Skin epidermis (tissue), 12 donors: ENCODE measurements around the gene LDAF1.

Experiments
- H3K27ac ChIP-seq, 21 experiments: fragments of 200-600 bp; sonication (generic) in 11 of 21; one replicate each; pipeline ENCODE4 v1.5.0; 2020; ENCODE audit warnings: mild to moderate bottlenecking in 3 of 21, inconsistent platforms in 2 of 21, moderate library complexity in 2 of 21
- H3K4me3 ChIP-seq, 7 experiments: fragments of 200-600 bp; sonication (generic) in 2 of 7; one replicate each; pipeline ENCODE4 v1.5.0; 2020; ENCODE audit warnings: inconsistent platforms in 2 of 7, mild to moderate bottlenecking in 2 of 7, moderate library complexity in 1 of 7

The LDAF1 gene

GRCh38 chr16:21226749-21227148 lies 68.3 kb downstream of the LDAF1 start:
- Histone ChIP-seq H3K27ac (no peak overlapping the region), H3K4me3 (no peak overlapping the region)

GRCh38 chr16:21227866-21228265 lies 69.4 kb downstream of the LDAF1 start:
- no peak overlapping the region for H3K4me3 ChIP-seq
- no peak overlapping the region for H3K27ac ChIP-seq

GRCh38 chr16:21228361-21228872 lies 69.9 kb downstream of the LDAF1 start:
- Histone ChIP-seq H3K27ac (no peak overlapping the region), H3K4me3 (no peak overlapping the region)
